Left renal cortex interstitium (tissue), 4 donors: ENCODE results near the gene CAMK2D. TPM values are rescaled to one million over a fixed set of nuclear protein-coding genes. Genes with fewer than 3 reads are reported as not detected.
"Not testable (repeated sequence)": the region's sequence is repeated elsewhere in the genome, so short reads cannot be mapped to it uniquely, and the experiment has no call there.

Experiments
- DNase-seq, 4 donors: peaks; one replicate each; pipeline ENCODE4 v3.0.0-alpha.2; 2013; ENCODE audit warnings: low read depth in 4 of 4, low spot score in 2 of 4, missing footprints in 1 of 4
- polyA plus RNA-seq, 4 donors: library from polyadenylated mRNA; unstranded; fragments of 120-200 nt; gene quantifications; one replicate each; pipeline ENCODE4 v1.2.1, GENCODE V29; 2013; ENCODE audit not compliant: insufficient read length in 4 of 4

CAMK2D gene
- polyA plus RNA-seq, 4 donors: 69.4 to 83.1 (median 77.0) TPM

GRCh38 chr4:113687067-113687718 lies 74.3 kb downstream of the CAMK2D start:
- no peak for DNase-seq

- not testable (repeated sequence) for DNase-seq
These were observed 76.4 kb downstream of the CAMK2D start for GRCh38 chr4:113685157-113685556.

- DNase-seq: no peak
These were observed 76.9 kb downstream of the CAMK2D start for GRCh38 chr4:113684534-113685091.

GRCh38 chr4:113682730-113683537 lies 78.6 kb downstream of the CAMK2D start:
- no peak for DNase-seq

GRCh38 chr4:113678641-113679040 lies 82.9 kb downstream of the CAMK2D start:
- no peak for DNase-seq

GRCh38 chr4:113677325-113677724 lies 84.2 kb downstream of the CAMK2D start:
- DNase-seq: no peak

GRCh38 chr4:113675731-113676697 lies 85.5 kb downstream of the CAMK2D start:
- no peak for DNase-seq

- DNase-seq: no peak
These were observed 86.8 kb downstream of the CAMK2D start for GRCh38 chr4:113674733-113675132.

- no peak for DNase-seq
These were observed 87.3 kb downstream of the CAMK2D start for GRCh38 chr4:113674251-113674650.

- no peak for DNase-seq
These were observed 88.1 kb downstream of the CAMK2D start for GRCh38 chr4:113673450-113673849.

- no peak for DNase-seq
These were observed 95.0 kb downstream of the CAMK2D start for GRCh38 chr4:113666386-113667114.

GRCh38 chr4:113665036-113665435 lies 96.5 kb downstream of the CAMK2D start:
- DNase-seq: no peak

- DNase-seq: no peak
These were observed 99.0 kb downstream of the CAMK2D start for GRCh38 chr4:113662581-113662980.

GRCh38 chr4:113659127-113659526 lies 102.4 kb downstream of the CAMK2D start:
- no peak for DNase-seq

GRCh38 chr4:113657586-113658233 lies 103.8 kb downstream of the CAMK2D start:
- DNase-seq: no peak

- no peak for DNase-seq
These were observed 107.7 kb downstream of the CAMK2D start for GRCh38 chr4:113653871-113654270.

GRCh38 chr4:113646442-113646822 lies 115.1 kb downstream of the CAMK2D start:
- DNase-seq: no peak

GRCh38 chr4:113645771-113646441 lies 115.6 kb downstream of the CAMK2D start:
- no peak for DNase-seq

GRCh38 chr4:113645288-113645687 lies 116.2 kb downstream of the CAMK2D start:
- no peak for DNase-seq
